GM12872 (cell line): ENCODE measurements around the gene TECPR2.

Source experiments
- CTCF ChIP-seq: IDR thresholded peaks from 3 replicates; pipeline ENCODE4 v1.5.1; 2011; ENCODE audit warnings: low read depth, mild to moderate bottlenecking, low read length, moderate library complexity; ENCODE audit not compliant: insufficient read depth

Gene TECPR2

GRCh38 chr14:102493096-102493495 is 130.4 kb downstream of the TECPR2 start:
- no peak for TF ChIP-seq CTCF

DNA sequence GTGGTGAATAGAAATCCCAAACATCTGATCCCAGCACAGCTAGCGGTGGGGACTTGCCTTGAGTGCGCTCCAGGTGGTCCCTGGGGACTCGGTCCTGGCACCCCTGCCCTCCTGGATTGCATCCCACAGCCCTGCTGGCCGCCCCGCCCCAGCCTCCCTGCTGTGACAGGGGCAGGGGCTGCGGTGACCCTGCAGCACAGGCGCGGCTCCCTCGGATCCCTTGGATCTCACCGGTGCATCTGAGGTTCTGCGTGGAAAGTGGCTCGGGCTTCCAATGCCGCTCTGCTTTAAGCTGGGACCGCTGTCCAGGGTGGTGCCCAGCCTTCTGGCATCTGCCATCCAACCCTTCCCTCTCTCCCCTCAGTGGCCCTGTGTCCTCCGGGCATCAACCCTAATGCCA is 130.8 kb downstream of the TECPR2 start:
- no peak for TF ChIP-seq CTCF

GRCh38 chr14:102495491-102496330 is 133.0 kb downstream of the TECPR2 start:
- no peak for TF ChIP-seq CTCF

- TF ChIP-seq CTCF, result no peak
Observed at GRCh38 chr14:102496331-102496691, 133.6 kb downstream of the TECPR2 start.

DNA sequence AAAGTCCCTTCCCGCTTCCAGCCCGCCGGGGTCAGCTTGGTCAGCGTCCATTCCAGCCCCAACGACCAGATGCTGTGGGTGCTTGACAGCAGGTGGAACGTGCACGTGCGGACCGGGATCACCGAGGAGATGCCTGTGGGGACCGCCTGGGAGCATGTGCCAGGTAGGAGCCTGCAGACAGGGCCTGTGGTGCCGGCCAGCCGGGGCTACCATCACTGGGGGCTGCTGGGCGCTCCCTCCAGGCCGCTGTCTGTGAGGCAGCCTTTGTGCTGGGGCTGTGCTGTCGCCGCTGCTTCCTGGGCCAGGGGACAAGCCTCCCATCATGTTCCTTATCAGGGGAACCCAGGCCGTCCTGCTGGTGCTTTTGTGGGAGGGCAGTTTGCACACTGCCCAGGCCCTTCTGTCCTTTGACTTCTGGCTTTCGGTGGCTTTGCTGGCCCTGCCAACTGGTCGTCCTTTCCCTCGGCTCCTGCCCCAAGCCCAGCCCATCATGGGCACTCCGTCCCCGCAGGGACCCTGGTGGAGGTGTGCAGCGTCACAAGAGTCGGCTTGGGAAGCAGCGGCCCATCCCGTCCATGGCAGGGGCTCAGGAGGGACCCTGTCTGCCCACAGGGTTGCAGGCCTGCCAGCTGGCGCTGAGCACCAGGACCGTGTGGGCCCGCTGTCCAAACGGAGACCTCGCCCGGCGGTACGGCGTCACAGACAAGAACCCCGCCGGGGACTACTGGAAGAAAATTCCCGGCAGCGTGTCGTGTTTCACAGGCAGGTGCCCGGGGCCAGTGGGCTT is 134.4 kb downstream of the TECPR2 start:
- TF ChIP-seq CTCF, result no peak

DNA sequence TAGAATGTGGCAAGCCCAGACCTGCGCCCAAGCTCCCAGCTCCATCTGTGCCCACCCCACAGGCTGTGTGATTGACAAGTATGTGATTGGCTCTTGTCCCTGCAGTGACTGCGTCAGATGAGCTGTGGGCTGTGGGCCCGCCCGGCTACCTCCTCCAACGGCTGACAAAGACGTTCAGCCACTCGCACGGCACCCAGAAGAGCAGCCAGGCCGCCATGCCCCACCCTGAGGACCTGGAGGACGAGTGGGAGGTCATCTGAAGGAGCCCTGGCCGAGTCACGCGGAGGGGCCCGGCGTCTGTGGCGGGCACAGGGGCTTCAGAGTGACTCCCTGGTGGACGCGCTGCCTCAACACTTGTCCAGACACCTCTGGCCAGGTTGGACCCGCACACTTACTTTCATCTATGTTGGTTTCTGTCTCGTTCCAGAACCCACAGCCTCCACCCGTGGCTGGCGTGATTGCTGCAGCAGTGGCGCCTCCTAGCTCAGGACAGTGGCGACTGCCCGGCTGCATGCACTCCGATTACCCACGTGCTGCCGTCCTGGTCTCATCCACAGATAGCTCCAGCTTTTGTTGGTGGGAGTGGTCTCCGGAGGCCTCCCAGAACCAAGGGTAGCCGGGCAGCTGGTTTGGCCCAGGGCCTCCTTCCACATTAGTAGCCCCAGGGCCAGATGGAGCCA is 135.4 kb downstream of the TECPR2 start:
- 0 out of 3 replicates have a peak, but pooled peaks have one; percentile 17 for TF ChIP-seq CTCF

DNA sequence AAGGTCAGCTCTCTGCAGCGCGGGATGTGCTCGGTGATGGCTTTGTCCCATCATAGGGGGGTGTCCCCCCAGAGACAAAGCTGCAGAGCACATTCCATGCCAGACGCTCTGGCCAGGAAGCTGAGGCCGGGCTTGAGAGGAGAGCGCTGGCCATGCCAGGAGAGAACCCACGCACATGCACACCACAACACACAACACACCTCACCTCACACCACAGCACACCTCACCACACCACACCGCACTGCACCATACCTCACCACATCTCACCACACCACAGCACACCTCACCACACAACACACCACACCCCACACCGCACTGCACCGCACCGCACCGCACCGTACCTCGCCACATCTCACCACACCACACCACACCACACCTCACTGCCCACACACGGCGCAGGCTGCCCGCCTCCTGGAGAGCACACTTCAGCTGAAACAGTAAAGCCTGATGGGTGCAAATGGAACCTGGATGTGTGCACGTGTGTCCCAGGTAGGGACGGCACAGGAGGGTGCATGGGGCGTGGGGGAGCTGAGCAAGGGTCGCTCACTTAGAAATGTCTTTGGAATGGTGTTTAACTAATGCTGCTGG is 136.0 kb downstream of the TECPR2 start:
- TF ChIP-seq CTCF, result no peak
